ENCODE data around the gene DYNLRB1. TPM values are rescaled to one million over a fixed set of nuclear protein-coding genes. Genes with fewer than 3 reads are reported as not detected.

DYNLRB1 gene
- total and polyA plus RNA-seq, 2 of the 13 experiments (the other 11 are each of a cell fraction or from before 2014, with no cell fraction given): 140 to 244 TPM

- TF ChIP-seq MTERF4 (CRISPR knock-in tag; IDR thresholded peaks at IDR 0.05) (peak; percentile 84), ESRRA (CRISPR knock-in tag; IDR thresholded peaks at IDR 0.05; ENCODE audit: low read depth) (no peak; the same call in 1 of the 2 replicates), TMF1 (CRISPR knock-in tag; IDR thresholded peaks at IDR 0.05; ENCODE audit: low read depth) (peak; percentile 68), ZBTB21 (CRISPR knock-in tag; IDR thresholded peaks at IDR 0.05) (peak; percentile 43; the same call in 1 of the 2 replicates), ZNF33B (CRISPR knock-in tag; IDR thresholded peaks at IDR 0.05) (peak; percentile 96; the same call in 1 of the 2 replicates), MAFF (IDR thresholded peaks at IDR 0.05; ENCODE audit: low read depth, low read length) (no peak), MED1 (CRISPR knock-in tag; IDR thresholded peaks at IDR 0.05) (peak; percentile 44; the same call in 1 of the 2 replicates), ZNF441 (CRISPR knock-in tag; IDR thresholded peaks at IDR 0.05; ENCODE audit: borderline replicate concordance) (peak; percentile 80), GATAD2A (CRISPR knock-in tag; IDR thresholded peaks at IDR 0.05) (peak; percentile 75; the same call in 1 of the 2 replicates), ZNF224 (CRISPR knock-in tag; IDR thresholded peaks at IDR 0.05) (peak; percentile 72; the same call in 1 of the 2 replicates), PLSCR1 (CRISPR knock-in tag; IDR thresholded peaks at IDR 0.05; ENCODE audit: borderline replicate concordance) (no peak; the same call in 1 of the 2 replicates), ZNF891 (CRISPR knock-in tag; IDR thresholded peaks at IDR 0.05) (peak; percentile 71; the same call in 1 of the 2 replicates), XBP1 (CRISPR knock-in tag; IDR thresholded peaks at IDR 0.05) (peak; percentile 83; the same call in 1 of the 2 replicates), ZNF556 (CRISPR knock-in tag; IDR thresholded peaks at IDR 0.05; ENCODE audit: borderline replicate concordance) (peak; percentile 42; the same call in 1 of the 2 replicates), ZNF678 (CRISPR knock-in tag; IDR thresholded peaks at IDR 0.05) (peak; percentile 4; the same call in 1 of the 2 replicates), ZSCAN25 (CRISPR knock-in tag; IDR thresholded peaks at IDR 0.05) (peak; percentile 53; the same call in 1 of the 2 replicates), ZMYM4 (CRISPR knock-in tag; IDR thresholded peaks at IDR 0.05) (peak; percentile 87), MXD4 (CRISPR knock-in tag; IDR thresholded peaks at IDR 0.05) (peak; percentile 95)
- TF ChIP-seq, protein P1, sequence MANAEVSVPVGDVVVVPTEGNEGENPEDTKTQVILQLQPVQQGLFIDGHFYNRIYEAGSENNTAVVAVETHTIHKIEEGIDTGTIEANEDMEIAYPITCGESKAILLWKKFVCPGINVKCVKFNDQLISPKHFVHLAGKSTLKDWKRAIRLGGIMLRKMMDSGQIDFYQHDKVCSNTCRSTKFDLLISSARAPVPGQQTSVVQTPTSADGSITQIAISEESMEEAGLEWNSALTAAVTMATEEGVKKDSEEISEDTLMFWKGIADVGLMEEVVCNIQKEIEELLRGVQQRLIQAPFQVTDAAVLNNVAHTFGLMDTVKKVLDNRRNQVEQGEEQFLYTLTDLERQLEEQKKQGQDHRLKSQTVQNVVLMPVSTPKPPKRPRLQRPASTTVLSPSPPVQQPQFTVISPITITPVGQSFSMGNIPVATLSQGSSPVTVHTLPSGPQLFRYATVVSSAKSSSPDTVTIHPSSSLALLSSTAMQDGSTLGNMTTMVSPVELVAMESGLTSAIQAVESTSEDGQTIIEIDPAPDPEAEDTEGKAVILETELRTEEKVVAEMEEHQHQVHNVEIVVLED (CRISPR knock-in tag; IDR thresholded peaks at IDR 0.05; ENCODE audit: borderline replicate concordance): peak; percentile 76
- TF ChIP-seq, protein P2, sequence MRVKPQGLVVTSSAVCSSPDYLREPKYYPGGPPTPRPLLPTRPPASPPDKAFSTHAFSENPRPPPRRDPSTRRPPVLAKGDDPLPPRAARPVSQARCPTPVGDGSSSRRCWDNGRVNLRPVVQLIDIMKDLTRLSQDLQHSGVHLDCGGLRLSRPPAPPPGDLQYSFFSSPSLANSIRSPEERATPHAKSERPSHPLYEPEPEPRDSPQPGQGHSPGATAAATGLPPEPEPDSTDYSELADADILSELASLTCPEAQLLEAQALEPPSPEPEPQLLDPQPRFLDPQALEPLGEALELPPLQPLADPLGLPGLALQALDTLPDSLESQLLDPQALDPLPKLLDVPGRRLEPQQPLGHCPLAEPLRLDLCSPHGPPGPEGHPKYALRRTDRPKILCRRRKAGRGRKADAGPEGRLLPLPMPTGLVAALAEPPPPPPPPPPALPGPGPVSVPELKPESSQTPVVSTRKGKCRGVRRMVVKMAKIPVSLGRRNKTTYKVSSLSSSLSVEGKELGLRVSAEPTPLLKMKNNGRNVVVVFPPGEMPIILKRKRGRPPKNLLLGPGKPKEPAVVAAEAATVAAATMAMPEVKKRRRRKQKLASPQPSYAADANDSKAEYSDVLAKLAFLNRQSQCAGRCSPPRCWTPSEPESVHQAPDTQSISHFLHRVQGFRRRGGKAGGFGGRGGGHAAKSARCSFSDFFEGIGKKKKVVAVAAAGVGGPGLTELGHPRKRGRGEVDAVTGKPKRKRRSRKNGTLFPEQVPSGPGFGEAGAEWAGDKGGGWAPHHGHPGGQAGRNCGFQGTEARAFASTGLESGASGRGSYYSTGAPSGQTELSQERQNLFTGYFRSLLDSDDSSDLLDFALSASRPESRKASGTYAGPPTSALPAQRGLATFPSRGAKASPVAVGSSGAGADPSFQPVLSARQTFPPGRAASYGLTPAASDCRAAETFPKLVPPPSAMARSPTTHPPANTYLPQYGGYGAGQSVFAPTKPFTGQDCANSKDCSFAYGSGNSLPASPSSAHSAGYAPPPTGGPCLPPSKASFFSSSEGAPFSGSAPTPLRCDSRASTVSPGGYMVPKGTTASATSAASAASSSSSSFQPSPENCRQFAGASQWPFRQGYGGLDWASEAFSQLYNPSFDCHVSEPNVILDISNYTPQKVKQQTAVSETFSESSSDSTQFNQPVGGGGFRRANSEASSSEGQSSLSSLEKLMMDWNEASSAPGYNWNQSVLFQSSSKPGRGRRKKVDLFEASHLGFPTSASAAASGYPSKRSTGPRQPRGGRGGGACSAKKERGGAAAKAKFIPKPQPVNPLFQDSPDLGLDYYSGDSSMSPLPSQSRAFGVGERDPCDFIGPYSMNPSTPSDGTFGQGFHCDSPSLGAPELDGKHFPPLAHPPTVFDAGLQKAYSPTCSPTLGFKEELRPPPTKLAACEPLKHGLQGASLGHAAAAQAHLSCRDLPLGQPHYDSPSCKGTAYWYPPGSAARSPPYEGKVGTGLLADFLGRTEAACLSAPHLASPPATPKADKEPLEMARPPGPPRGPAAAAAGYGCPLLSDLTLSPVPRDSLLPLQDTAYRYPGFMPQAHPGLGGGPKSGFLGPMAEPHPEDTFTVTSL (CRISPR knock-in tag; IDR thresholded peaks at IDR 0.05; ENCODE audit: borderline replicate concordance): peak; percentile 84
Observed at GRCh38 chr20:34516247-34517113, at the start of gene DYNLRB1 (continued).

Measured in HepG2 (cell line).